ENCODE measurements around the gene PTPRD.

The PTPRD gene

GRCh38 chr9:9901624-9902023, 711.2 kb downstream of the PTPRD start:
- TF ChIP-seq POLR2AphosphoS5 (IDR thresholded peaks at IDR 0.05; ENCODE audit: low read depth, low read length): no peak
- no peak for TF ChIP-seq SIN3A (IDR thresholded peaks at IDR 0.05; ENCODE audit: borderline replicate concordance, insufficient read depth, low read length)
- TF ChIP-seq FOXP2 (optimal IDR thresholded peaks at IDR 0.05; ENCODE audit: borderline replicate concordance, extremely low read depth, extremely low read length, insufficient read depth): no peak
- no peak for TF ChIP-seq TAF1 (IDR thresholded peaks at IDR 0.05; ENCODE audit: borderline replicate concordance, insufficient read depth, low read length)
- no peak for TF ChIP-seq REST (IDR thresholded peaks at IDR 0.05; ENCODE audit: insufficient read depth in 1 of 2, low read depth in 2 of 2, low read length in 2 of 2)

- TF ChIP-seq FOXP2 (optimal IDR thresholded peaks at IDR 0.05; ENCODE audit: borderline replicate concordance, extremely low read depth, extremely low read length, insufficient read depth): no peak
- no peak for TF ChIP-seq REST (IDR thresholded peaks at IDR 0.05; ENCODE audit: insufficient read depth in 1 of 2, low read depth in 2 of 2, low read length in 2 of 2)
- no peak for TF ChIP-seq POLR2AphosphoS5 (IDR thresholded peaks at IDR 0.05; ENCODE audit: low read depth, low read length)
- no peak for TF ChIP-seq SIN3A (IDR thresholded peaks at IDR 0.05; ENCODE audit: borderline replicate concordance, insufficient read depth, low read length)
- TF ChIP-seq TAF1 (IDR thresholded peaks at IDR 0.05; ENCODE audit: borderline replicate concordance, insufficient read depth, low read length): no peak
Observed at GRCh38 chr9:9893837-9894236, 719.0 kb downstream of the PTPRD start.

GRCh38 chr9:9892217-9892616, 720.6 kb downstream of the PTPRD start:
- no peak for TF ChIP-seq POLR2AphosphoS5 (IDR thresholded peaks at IDR 0.05; ENCODE audit: low read depth, low read length)
- TF ChIP-seq REST (IDR thresholded peaks at IDR 0.05; ENCODE audit: insufficient read depth in 1 of 2, low read depth in 2 of 2, low read length in 2 of 2): no peak
- TF ChIP-seq FOXP2 (optimal IDR thresholded peaks at IDR 0.05; ENCODE audit: borderline replicate concordance, extremely low read depth, extremely low read length, insufficient read depth): no peak
- TF ChIP-seq SIN3A (IDR thresholded peaks at IDR 0.05; ENCODE audit: borderline replicate concordance, insufficient read depth, low read length): no peak
- TF ChIP-seq TAF1 (IDR thresholded peaks at IDR 0.05; ENCODE audit: borderline replicate concordance, insufficient read depth, low read length): no peak

GRCh38 chr9:9881692-9882091, 731.1 kb downstream of the PTPRD start:
- no peak for TF ChIP-seq TAF1 (IDR thresholded peaks at IDR 0.05; ENCODE audit: borderline replicate concordance, insufficient read depth, low read length)
- no peak for TF ChIP-seq POLR2AphosphoS5 (IDR thresholded peaks at IDR 0.05; ENCODE audit: low read depth, low read length)
- TF ChIP-seq SIN3A (IDR thresholded peaks at IDR 0.05; ENCODE audit: borderline replicate concordance, insufficient read depth, low read length): no peak
- TF ChIP-seq REST (IDR thresholded peaks at IDR 0.05; ENCODE audit: insufficient read depth in 1 of 2, low read depth in 2 of 2, low read length in 2 of 2): no peak
- TF ChIP-seq FOXP2 (optimal IDR thresholded peaks at IDR 0.05; ENCODE audit: borderline replicate concordance, extremely low read depth, extremely low read length, insufficient read depth): no peak

- TF ChIP-seq REST (IDR thresholded peaks at IDR 0.05; ENCODE audit: insufficient read depth in 1 of 2, low read depth in 2 of 2, low read length in 2 of 2) (no peak), FOXP2 (optimal IDR thresholded peaks at IDR 0.05; ENCODE audit: borderline replicate concordance, extremely low read depth, extremely low read length, insufficient read depth) (no peak), TAF1 (IDR thresholded peaks at IDR 0.05; ENCODE audit: borderline replicate concordance, insufficient read depth, low read length) (no peak), SIN3A (IDR thresholded peaks at IDR 0.05; ENCODE audit: borderline replicate concordance, insufficient read depth, low read length) (no peak)
Observed at GRCh38 chr9:9874270-9874669, 738.5 kb downstream of the PTPRD start.

Measured in PFSK-1 (cell line).